Activated CD8-positive, alpha-beta memory T cell treated with anti-CD3 and anti-CD28 coated beads for 24 hours (primary cell): ENCODE data around the gene TANK.
"Not testable (repeated sequence)": the region's sequence is repeated elsewhere in the genome, so short reads cannot be mapped to it uniquely, and the experiment has no call there.

Experiments used
- DNase-seq: peaks from one replicate; pipeline ENCODE4 v3.0.0-alpha.2; 2020

The TANK gene

GRCh38 chr2:161233858-161234431 lies 73.7 kb downstream of the TANK start:
- no peak for DNase-seq

GRCh38 chr2:161234627-161235026 lies 74.4 kb downstream of the TANK start:
- no peak for DNase-seq

GRCh38 chr2:161237392-161238264 lies 77.4 kb downstream of the TANK start:
- peak; percentile 81 for DNase-seq

GRCh38 chr2:161238265-161238559 lies 78.0 kb downstream of the TANK start:
- DNase-seq = no peak

- DNase-seq = peak; percentile 82
Observed at GRCh38 chr2:161238560-161239325, 78.5 kb downstream of the TANK start.

- DNase-seq = no peak
Observed at GRCh38 chr2:161239326-161240109, 79.3 kb downstream of the TANK start.

- no peak for DNase-seq
Observed at GRCh38 chr2:161241894-161242293, 81.7 kb downstream of the TANK start.

- peak; percentile 61 for DNase-seq
Observed at GRCh38 chr2:161243312-161243711, 83.1 kb downstream of the TANK start.

GRCh38 chr2:161243905-161244304 lies 83.7 kb downstream of the TANK start:
- peak; percentile 60 for DNase-seq

GRCh38 chr2:161244387-161245260 lies 84.4 kb downstream of the TANK start:
- peak; percentile 84 for DNase-seq

GRCh38 chr2:161245261-161245553 lies 85.0 kb downstream of the TANK start:
- no peak for DNase-seq

- DNase-seq = no peak
Observed at GRCh38 chr2:161245671-161246070, 85.4 kb downstream of the TANK start.

- no peak for DNase-seq
Observed at GRCh38 chr2:161246281-161246680, 86.1 kb downstream of the TANK start.

- no peak for DNase-seq
Observed at GRCh38 chr2:161250864-161251436, 90.7 kb downstream of the TANK start.

- DNase-seq = no peak
Observed at GRCh38 chr2:161257123-161257952, 97.1 kb downstream of the TANK start.

GRCh38 chr2:161265874-161266273 lies 105.6 kb downstream of the TANK start:
- no peak for DNase-seq

- no peak for DNase-seq
Observed at GRCh38 chr2:161269111-161269510, 108.9 kb downstream of the TANK start.

GRCh38 chr2:161273038-161273760 lies 113.0 kb downstream of the TANK start:
- DNase-seq = no peak

GRCh38 chr2:161278564-161279229 lies 118.5 kb downstream of the TANK start:
- not testable (repeated sequence) for DNase-seq
